ENCODE results near the gene KIF7.

Gene KIF7

GRCh38 chr15:89646416-89647141, 8.7 kb downstream of the KIF7 start:
- TF ChIP-seq, protein P1, sequence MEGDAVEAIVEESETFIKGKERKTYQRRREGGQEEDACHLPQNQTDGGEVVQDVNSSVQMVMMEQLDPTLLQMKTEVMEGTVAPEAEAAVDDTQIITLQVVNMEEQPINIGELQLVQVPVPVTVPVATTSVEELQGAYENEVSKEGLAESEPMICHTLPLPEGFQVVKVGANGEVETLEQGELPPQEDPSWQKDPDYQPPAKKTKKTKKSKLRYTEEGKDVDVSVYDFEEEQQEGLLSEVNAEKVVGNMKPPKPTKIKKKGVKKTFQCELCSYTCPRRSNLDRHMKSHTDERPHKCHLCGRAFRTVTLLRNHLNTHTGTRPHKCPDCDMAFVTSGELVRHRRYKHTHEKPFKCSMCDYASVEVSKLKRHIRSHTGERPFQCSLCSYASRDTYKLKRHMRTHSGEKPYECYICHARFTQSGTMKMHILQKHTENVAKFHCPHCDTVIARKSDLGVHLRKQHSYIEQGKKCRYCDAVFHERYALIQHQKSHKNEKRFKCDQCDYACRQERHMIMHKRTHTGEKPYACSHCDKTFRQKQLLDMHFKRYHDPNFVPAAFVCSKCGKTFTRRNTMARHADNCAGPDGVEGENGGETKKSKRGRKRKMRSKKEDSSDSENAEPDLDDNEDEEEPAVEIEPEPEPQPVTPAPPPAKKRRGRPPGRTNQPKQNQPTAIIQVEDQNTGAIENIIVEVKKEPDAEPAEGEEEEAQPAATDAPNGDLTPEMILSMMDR (IDR thresholded peaks at IDR 0.05; ENCODE audit: low read depth, low read length) = no peak
- no peak for DNase-seq (ENCODE audit: extremely low read depth, low read depth)

DNA sequence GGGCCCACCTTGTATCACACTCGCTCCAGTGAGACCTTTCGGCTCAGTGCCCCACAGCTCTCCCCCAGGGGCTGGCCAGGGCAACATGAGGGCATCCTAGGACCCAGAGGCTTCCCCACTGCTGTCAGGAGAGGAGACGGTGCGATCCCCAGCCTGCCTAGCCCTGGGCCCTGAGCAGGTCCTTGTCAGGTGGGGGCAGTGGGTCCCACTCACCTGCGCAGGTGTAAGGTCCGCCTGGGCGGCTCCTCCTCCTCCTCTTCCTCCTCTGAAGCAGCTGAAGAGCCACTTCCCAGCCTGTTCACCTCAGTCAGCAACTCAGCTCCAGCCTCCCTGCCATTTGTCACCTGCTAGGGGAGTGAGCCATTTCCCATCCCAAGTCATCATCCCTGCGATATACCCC, 9.6 kb downstream of the KIF7 start:
- no peak for DNase-seq (ENCODE audit: extremely low read depth, low read depth)
- TF ChIP-seq, protein P1 (IDR thresholded peaks at IDR 0.05; ENCODE audit: low read depth, low read length) = no peak

DNA sequence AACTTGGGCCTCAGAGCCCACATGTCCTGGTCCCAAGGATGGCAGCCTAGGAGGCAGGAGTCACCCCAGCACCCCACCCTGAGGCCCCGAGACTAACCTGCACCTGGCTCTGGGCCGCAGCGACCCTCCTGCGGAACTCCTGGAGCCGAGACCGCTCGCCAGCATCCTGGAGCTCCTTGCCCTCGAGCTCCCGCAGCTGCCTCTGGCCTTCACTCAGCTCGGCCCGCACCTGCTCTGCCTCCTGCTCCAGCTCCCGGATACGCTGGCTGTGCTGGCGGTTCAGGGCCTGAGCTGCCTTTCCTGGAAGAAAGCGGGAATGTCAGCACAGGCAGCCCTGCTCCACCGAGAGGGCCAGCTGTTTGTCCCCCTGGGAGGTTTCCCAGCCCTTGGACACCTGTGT, 13.2 kb downstream of the KIF7 start:
- TF ChIP-seq, protein P1 (IDR thresholded peaks at IDR 0.05; ENCODE audit: low read depth, low read length) = no peak
- DNase-seq (ENCODE audit: extremely low read depth, low read depth) = no peak

DNA sequence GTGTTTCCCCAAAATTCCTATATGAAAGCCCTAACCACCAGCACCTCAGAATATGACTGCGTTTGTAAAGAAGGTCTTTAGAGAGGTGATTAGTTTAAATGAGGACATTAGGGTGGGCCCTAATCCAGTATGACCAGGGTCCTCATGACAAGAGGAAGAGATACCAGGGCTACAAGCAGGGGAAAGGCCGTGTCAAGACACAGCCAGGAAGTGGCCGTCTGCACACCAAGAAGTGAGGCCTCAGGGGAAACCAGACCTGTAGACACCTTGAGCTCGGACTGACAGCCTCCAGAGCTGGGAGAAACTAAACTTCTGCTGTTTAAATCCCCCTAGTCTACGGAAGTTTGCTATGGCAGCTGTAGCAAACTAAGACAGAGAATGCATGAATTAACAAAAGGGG, 14.2 kb downstream of the KIF7 start:
- TF ChIP-seq, protein P1 (IDR thresholded peaks at IDR 0.05; ENCODE audit: low read depth, low read length) = no peak
- DNase-seq (ENCODE audit: extremely low read depth, low read depth) = no peak

DNA sequence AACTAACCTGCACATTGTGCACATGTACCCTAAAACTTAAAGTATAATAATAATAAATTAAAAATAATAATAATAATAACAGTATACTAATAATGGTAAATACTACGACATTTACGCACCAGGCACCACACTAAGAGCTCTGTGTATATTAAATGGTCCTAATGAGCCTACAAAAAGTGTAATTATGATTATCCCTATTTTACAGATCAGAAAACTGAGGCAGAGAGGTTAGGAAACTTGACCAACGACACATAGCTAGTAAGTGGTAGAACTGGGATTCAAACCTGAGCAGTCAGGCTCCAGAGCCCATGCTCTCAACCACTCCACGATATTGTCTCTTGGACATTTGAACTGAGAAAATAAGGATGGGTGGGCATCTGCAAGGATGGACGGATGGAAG, 15.0 kb downstream of the KIF7 start:
- no peak for DNase-seq (ENCODE audit: extremely low read depth, low read depth)
- TF ChIP-seq, protein P1 (IDR thresholded peaks at IDR 0.05; ENCODE audit: low read depth, low read length) = no peak

- no peak for DNase-seq (ENCODE audit: extremely low read depth, low read depth)
- TF ChIP-seq, protein P1 (IDR thresholded peaks at IDR 0.05; ENCODE audit: low read depth, low read length) = no peak
Observed at GRCh38 chr15:89633585-89633984, 21.7 kb downstream of the KIF7 start.

DNA sequence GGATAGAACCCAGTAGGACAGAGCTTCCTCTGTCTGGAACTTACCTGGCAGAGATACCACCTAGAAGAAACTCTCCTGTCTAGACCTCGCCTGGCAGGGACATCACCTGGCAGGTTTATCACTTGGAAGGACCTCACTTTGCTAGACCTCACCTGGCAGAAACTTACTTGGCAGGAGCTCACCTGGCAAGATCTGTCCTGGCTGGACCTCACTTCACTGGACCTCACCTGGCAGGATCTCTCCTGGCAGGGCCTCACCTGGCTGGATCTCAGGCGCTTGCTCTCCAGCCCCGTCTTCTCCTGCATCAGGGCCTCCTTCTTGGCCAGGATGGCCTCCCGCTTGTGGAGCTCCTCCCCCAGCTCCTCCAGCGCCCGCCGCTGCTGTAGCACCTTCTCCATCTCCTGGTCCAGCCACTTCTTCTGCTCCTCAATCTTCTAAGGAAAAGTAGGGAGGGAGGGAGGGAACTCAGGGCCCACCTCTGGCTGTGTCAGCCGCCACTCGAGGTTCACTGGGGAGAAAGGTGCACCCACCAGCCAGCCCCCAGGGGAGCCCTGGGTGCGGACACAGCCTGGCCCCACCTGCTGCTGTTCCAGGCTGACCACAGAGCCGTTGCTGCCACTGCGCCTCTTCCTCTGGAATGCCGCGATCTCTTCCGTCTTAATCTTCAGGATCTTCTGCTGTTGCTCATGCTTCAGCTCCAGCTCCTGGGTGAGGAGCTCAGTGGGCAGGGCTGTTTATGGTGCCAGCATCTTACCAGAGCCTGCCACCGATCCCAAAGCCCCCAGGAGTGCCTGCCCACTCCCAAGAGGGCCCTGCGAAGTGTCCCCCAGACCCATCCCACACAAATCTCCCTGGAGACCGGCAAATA, 22.5 kb downstream of the KIF7 start:
- TF ChIP-seq, protein P1 (IDR thresholded peaks at IDR 0.05; ENCODE audit: low read depth, low read length) = no peak
- no peak for DNase-seq (ENCODE audit: extremely low read depth, low read depth)
